ENCODE data around the gene GPX8. TPM values are rescaled to one million over a fixed set of nuclear protein-coding genes. Genes with fewer than 3 reads are reported as not detected.
A peak's percentile ranks its signal among the peaks of the same experiment; 100 is the strongest.

GPX8 gene
- total RNA-seq, 2 experiments from 2014 or later = not detected

Small RNA genes lying within 50 kb of the gene (microRNA-seq; reads per million reads assigned to microRNA genes)
- gene MIR449A (12.6 reads per million, percentile 29 among the genes with 10 or more reads in this experiment), gene MIR449B (not detected), gene MIR449C (1.7 reads per million)

Other genes with a start within 250 kb of the GPX8 start
- gene ESM1, start 174.6 kb upstream of the GPX8 start, total RNA-seq = not detected
- 1 to 10 TPM; 2.4 to 2.9 TPM for gene GZMK, start 135.9 kb upstream of the GPX8 start, total RNA-seq
- 100 to 1,000 TPM; 356 to 365 TPM for gene GZMA, start 57.5 kb upstream of the GPX8 start, total RNA-seq
- under 1 TPM; 0.13 to 0.16 TPM for gene CDC20B, start 13.0 kb downstream of the GPX8 start, total RNA-seq
- gene MCIDAS, start 67.1 kb downstream of the GPX8 start, total RNA-seq = not detected
- gene CCNO, start 73.4 kb downstream of the GPX8 start, total RNA-seq = not detected
- gene DHX29, start 147.5 kb downstream of the GPX8 start, total RNA-seq = 10 to 100 TPM; 16.7 to 19.9 TPM
- 10 to 100 TPM; 61.8 to 67.1 TPM for gene MTREX, start 147.8 kb downstream of the GPX8 start, total RNA-seq

All from activated CD8-positive, alpha-beta T cell treated with anti-CD3 and anti-CD28 coated beads, Interleukin-2, amount 10 ng/mL, durations not matched to agents 7 days and 5 days (primary cell).